ENCODE results near the gene CRYBG1.

Gene CRYBG1

GRCh38 chr6:106430466-106430865, 69.9 kb downstream of the CRYBG1 start:
- H3K27me3 ChIP-seq (ENCODE audit: control insufficient read depth, insufficient read depth, low read length): no peaks in the 10 kb centered on the region
- H3K9me3 ChIP-seq (ENCODE audit: control insufficient read depth, insufficient read depth, low read length): no peaks in the 10 kb centered on the region
- no peak overlapping the region for H3K9ac ChIP-seq (ENCODE audit: low read depth, low read length)
- no peaks in the 10 kb centered on the region for H3K4me1 ChIP-seq (ENCODE audit: control insufficient read depth, insufficient read depth, low read length)
- H3K4me3 ChIP-seq (ENCODE audit: low read depth, low read length): no peak overlapping the region
- H3K27ac ChIP-seq (ENCODE audit: low read depth, low read length): no peak overlapping the region
- H3K36me3 ChIP-seq (ENCODE audit: control insufficient read depth, insufficient read depth, low read length): no peaks in the 10 kb centered on the region

GRCh38 chr6:106431405-106431804, 70.9 kb downstream of the CRYBG1 start:
- Histone ChIP-seq H3K4me1 (ENCODE audit: control insufficient read depth, insufficient read depth, low read length) (no peaks in the 10 kb centered on the region), H3K36me3 (ENCODE audit: control insufficient read depth, insufficient read depth, low read length) (no peaks in the 10 kb centered on the region), H3K9me3 (ENCODE audit: control insufficient read depth, insufficient read depth, low read length) (no peaks in the 10 kb centered on the region), H3K27ac (ENCODE audit: low read depth, low read length) (no peak overlapping the region), H3K9ac (ENCODE audit: low read depth, low read length) (no peak overlapping the region), H3K4me3 (ENCODE audit: low read depth, low read length) (no peak overlapping the region), H3K27me3 (ENCODE audit: control insufficient read depth, insufficient read depth, low read length) (no peaks in the 10 kb centered on the region)

GRCh38 chr6:106431972-106432371, 71.5 kb downstream of the CRYBG1 start:
- no peaks in the 10 kb centered on the region for H3K27me3 ChIP-seq (ENCODE audit: control insufficient read depth, insufficient read depth, low read length)
- H3K9me3 ChIP-seq (ENCODE audit: control insufficient read depth, insufficient read depth, low read length): no peaks in the 10 kb centered on the region
- H3K4me3 ChIP-seq (ENCODE audit: low read depth, low read length): no peak overlapping the region
- no peak overlapping the region for H3K9ac ChIP-seq (ENCODE audit: low read depth, low read length)
- no peaks in the 10 kb centered on the region for H3K36me3 ChIP-seq (ENCODE audit: control insufficient read depth, insufficient read depth, low read length)
- no peak overlapping the region for H3K27ac ChIP-seq (ENCODE audit: low read depth, low read length)
- H3K4me1 ChIP-seq (ENCODE audit: control insufficient read depth, insufficient read depth, low read length): no peaks in the 10 kb centered on the region

GRCh38 chr6:106434530-106434929, 74.0 kb downstream of the CRYBG1 start:
- Histone ChIP-seq H3K27ac (ENCODE audit: low read depth, low read length) (no peak overlapping the region), H3K9me3 (ENCODE audit: control insufficient read depth, insufficient read depth, low read length) (no peaks in the 10 kb centered on the region), H3K9ac (ENCODE audit: low read depth, low read length) (no peak overlapping the region), H3K4me3 (ENCODE audit: low read depth, low read length) (no peak overlapping the region), H3K27me3 (ENCODE audit: control insufficient read depth, insufficient read depth, low read length) (no peaks in the 10 kb centered on the region), H3K36me3 (ENCODE audit: control insufficient read depth, insufficient read depth, low read length) (no peaks in the 10 kb centered on the region), H3K4me1 (ENCODE audit: control insufficient read depth, insufficient read depth, low read length) (no peaks in the 10 kb centered on the region)

GRCh38 chr6:106439459-106439858, 78.9 kb downstream of the CRYBG1 start:
- Histone ChIP-seq H3K9me3 (ENCODE audit: control insufficient read depth, insufficient read depth, low read length) (no peaks in the 10 kb centered on the region), H3K9ac (ENCODE audit: low read depth, low read length) (no peak overlapping the region), H3K4me1 (ENCODE audit: control insufficient read depth, insufficient read depth, low read length) (no peaks in the 10 kb centered on the region), H3K27ac (ENCODE audit: low read depth, low read length) (no peak overlapping the region), H3K4me3 (ENCODE audit: low read depth, low read length) (no peak overlapping the region), H3K36me3 (ENCODE audit: control insufficient read depth, insufficient read depth, low read length) (no peaks in the 10 kb centered on the region), H3K27me3 (ENCODE audit: control insufficient read depth, insufficient read depth, low read length) (no peaks in the 10 kb centered on the region)

GRCh38 chr6:106440546-106440945, 80.0 kb downstream of the CRYBG1 start:
- no peaks in the 10 kb centered on the region for H3K27me3 ChIP-seq (ENCODE audit: control insufficient read depth, insufficient read depth, low read length)
- H3K27ac ChIP-seq (ENCODE audit: low read depth, low read length): no peak overlapping the region
- no peak overlapping the region for H3K9ac ChIP-seq (ENCODE audit: low read depth, low read length)
- no peaks in the 10 kb centered on the region for H3K36me3 ChIP-seq (ENCODE audit: control insufficient read depth, insufficient read depth, low read length)
- H3K4me3 ChIP-seq (ENCODE audit: low read depth, low read length): no peak overlapping the region
- H3K4me1 ChIP-seq (ENCODE audit: control insufficient read depth, insufficient read depth, low read length): no peaks in the 10 kb centered on the region
- H3K9me3 ChIP-seq (ENCODE audit: control insufficient read depth, insufficient read depth, low read length): no peaks in the 10 kb centered on the region

- no peaks in the 10 kb centered on the region for H3K27me3 ChIP-seq (ENCODE audit: control insufficient read depth, insufficient read depth, low read length)
- H3K9me3 ChIP-seq (ENCODE audit: control insufficient read depth, insufficient read depth, low read length): no peaks in the 10 kb centered on the region
- H3K27ac ChIP-seq (ENCODE audit: low read depth, low read length): no peak overlapping the region
Observed at GRCh38 chr6:106442395-106442794, 81.9 kb downstream of the CRYBG1 start.

GRCh38 chr6:106444777-106445507, 84.4 kb downstream of the CRYBG1 start:
- H3K4me3 ChIP-seq (ENCODE audit: low read depth, low read length): no peak overlapping the region
- no peaks in the 10 kb centered on the region for H3K27me3 ChIP-seq (ENCODE audit: control insufficient read depth, insufficient read depth, low read length)
- H3K9me3 ChIP-seq (ENCODE audit: control insufficient read depth, insufficient read depth, low read length): no peaks in the 10 kb centered on the region
- H3K9ac ChIP-seq (ENCODE audit: low read depth, low read length): no peak overlapping the region
- H3K36me3 ChIP-seq (ENCODE audit: control insufficient read depth, insufficient read depth, low read length): no peaks in the 10 kb centered on the region
- H3K27ac ChIP-seq (ENCODE audit: low read depth, low read length): no peak overlapping the region
- peaks cover 8% of the 10 kb centered on the region; the same call in 1 of the 2 replicates for H3K4me1 ChIP-seq (ENCODE audit: control insufficient read depth, insufficient read depth, low read length)

More at GRCh38 chr6:106442395-106442794, 81.9 kb downstream of the CRYBG1 start:
- Histone ChIP-seq H3K4me1 (ENCODE audit: control insufficient read depth, insufficient read depth, low read length) (peaks cover 8% of the 10 kb centered on the region; the same call in 1 of the 2 replicates), H3K4me3 (ENCODE audit: low read depth, low read length) (no peak overlapping the region), H3K9ac (ENCODE audit: low read depth, low read length) (no peak overlapping the region), H3K36me3 (ENCODE audit: control insufficient read depth, insufficient read depth, low read length) (no peaks in the 10 kb centered on the region)

- H3K9ac ChIP-seq (ENCODE audit: low read depth, low read length): no peak overlapping the region
- H3K4me1 ChIP-seq (ENCODE audit: control insufficient read depth, insufficient read depth, low read length): peaks cover 8% of the 10 kb centered on the region; the same call in 1 of the 2 replicates
- no peaks in the 10 kb centered on the region for H3K36me3 ChIP-seq (ENCODE audit: control insufficient read depth, insufficient read depth, low read length)
- H3K4me3 ChIP-seq (ENCODE audit: low read depth, low read length): no peak overlapping the region
- H3K27ac ChIP-seq (ENCODE audit: low read depth, low read length): no peak overlapping the region
- no peaks in the 10 kb centered on the region for H3K9me3 ChIP-seq (ENCODE audit: control insufficient read depth, insufficient read depth, low read length)
- no peaks in the 10 kb centered on the region for H3K27me3 ChIP-seq (ENCODE audit: control insufficient read depth, insufficient read depth, low read length)
Observed at GRCh38 chr6:106445508-106445878, 85.0 kb downstream of the CRYBG1 start.

GRCh38 chr6:106446287-106446885, 85.9 kb downstream of the CRYBG1 start:
- Histone ChIP-seq H3K4me1 (ENCODE audit: control insufficient read depth, insufficient read depth, low read length) (peaks cover 8% of the 10 kb centered on the region; the same call in 1 of the 2 replicates), H3K27ac (ENCODE audit: low read depth, low read length) (peak overlapping the region; percentile 9)

GRCh38 chr6:106446983-106447382, 86.5 kb downstream of the CRYBG1 start:
- Histone ChIP-seq H3K4me1 (ENCODE audit: control insufficient read depth, insufficient read depth, low read length) (peaks cover 8% of the 10 kb centered on the region; the same call in 1 of the 2 replicates), H3K36me3 (ENCODE audit: control insufficient read depth, insufficient read depth, low read length) (no peaks in the 10 kb centered on the region), H3K27ac (ENCODE audit: low read depth, low read length) (peak overlapping the region; percentile 9)

More at GRCh38 chr6:106446287-106446885, 85.9 kb downstream of the CRYBG1 start:
- Histone ChIP-seq H3K27me3 (ENCODE audit: control insufficient read depth, insufficient read depth, low read length) (no peaks in the 10 kb centered on the region), H3K36me3 (ENCODE audit: control insufficient read depth, insufficient read depth, low read length) (no peaks in the 10 kb centered on the region), H3K9me3 (ENCODE audit: control insufficient read depth, insufficient read depth, low read length) (no peaks in the 10 kb centered on the region), H3K9ac (ENCODE audit: low read depth, low read length) (no peak overlapping the region), H3K4me3 (ENCODE audit: low read depth, low read length) (no peak overlapping the region)

More at GRCh38 chr6:106446983-106447382, 86.5 kb downstream of the CRYBG1 start:
- Histone ChIP-seq H3K4me3 (ENCODE audit: low read depth, low read length) (no peak overlapping the region), H3K9me3 (ENCODE audit: control insufficient read depth, insufficient read depth, low read length) (no peaks in the 10 kb centered on the region), H3K27me3 (ENCODE audit: control insufficient read depth, insufficient read depth, low read length) (no peaks in the 10 kb centered on the region), H3K9ac (ENCODE audit: low read depth, low read length) (no peak overlapping the region)

Data from HUES48 (cell line).